Measurements from ENCODE around the gene ALG13.
"Not testable (repeated sequence)": the region's sequence is repeated elsewhere in the genome, so short reads cannot be mapped to it uniquely, and the experiment has no call there.

ALG13 gene

GRCh38 chrX:111759686-111760085, 78.7 kb downstream of the ALG13 start:
- DNase-seq (ENCODE audit: low read depth): no peak

GRCh38 chrX:111761578-111762135, 80.7 kb downstream of the ALG13 start:
- no peak for DNase-seq (ENCODE audit: low read depth)

GRCh38 chrX:111778591-111778990, 97.6 kb downstream of the ALG13 start:
- DNase-seq (ENCODE audit: low read depth): no peak

DNA sequence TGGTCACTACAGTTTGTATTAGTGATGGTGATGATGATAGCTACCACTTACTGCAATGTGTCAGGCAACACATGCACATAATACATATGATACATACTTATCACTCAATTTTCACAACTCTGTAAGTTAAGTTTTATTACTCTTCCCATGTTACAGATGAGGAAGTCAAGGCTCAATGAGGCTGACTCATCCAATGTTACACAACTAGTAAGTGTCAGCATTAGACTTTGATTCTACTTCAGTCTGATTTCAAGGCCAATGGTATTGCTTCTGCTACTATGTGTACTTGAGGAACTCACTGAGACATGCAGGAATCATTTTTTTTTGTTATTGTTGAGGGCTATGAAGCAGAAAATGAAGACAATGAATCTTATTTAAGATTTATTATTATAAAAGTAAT, 98.6 kb downstream of the ALG13 start:
- no peak for DNase-seq (ENCODE audit: low read depth)

GRCh38 chrX:111784667-111785066, 103.7 kb downstream of the ALG13 start:
- DNase-seq (ENCODE audit: low read depth): no peak

DNA sequence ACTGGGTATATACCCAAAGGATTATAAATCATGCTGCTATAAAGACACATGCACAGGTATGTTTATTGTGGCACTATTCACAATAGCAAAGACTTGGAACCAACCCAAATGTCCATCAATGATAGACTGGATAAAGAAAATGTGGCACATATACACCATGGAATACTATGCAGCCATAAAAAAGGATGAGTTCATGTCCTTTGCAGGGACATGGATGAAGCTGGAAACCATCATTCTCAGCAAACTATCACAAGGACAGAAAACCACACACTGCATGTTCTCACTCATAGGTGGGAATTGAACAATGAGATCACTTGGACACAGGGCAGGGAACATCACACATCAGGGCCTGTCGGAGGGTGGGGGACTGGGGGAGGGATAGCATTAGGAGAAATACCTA, 109.1 kb downstream of the ALG13 start:
- DNase-seq (ENCODE audit: low read depth): not testable (repeated sequence)

Measured in T follicular helper cell (primary cell).